OCI-LY7 (cell line): Measurements from ENCODE around the gene INHA. TPM values are rescaled to one million over a fixed set of nuclear protein-coding genes. Genes with fewer than 3 reads are reported as not detected.

Experiments used
- BruUV-seq: library from RNA; stranded (reverse); fragments of 400-500 nt; replicated peaks from 2 replicates; lab custom pipeline; 2021; lab: Mats Ljungman, UMichigan
- CTCF ChIA-PET: fragments of 300-600 bp; sonication (Branson Sonifier 250); formaldehyde crosslinking; loops from one replicate; lab custom pipeline; 2022; ENCODE audit warnings: antibody characterized with exemption; ENCODE audit not compliant: unreplicated experiment; lab: Charles Lee
- POLR2A ChIA-PET: fragments of 300-600 bp; sonication (Branson Sonifier 250); formaldehyde crosslinking; loops from one replicate; lab custom pipeline; 2022; ENCODE audit warnings: antibody characterized with exemption; lab: Charles Lee
- DNase-seq: peaks from one replicate; pipeline ENCODE4 v3.0.0-alpha.2; 2015; ENCODE audit warnings: low spot score
- H2AFZ ChIP-seq: fragments of 200-600 bp; sonication (generic), shearing (Covaris generic); 2 replicates; pipeline ENCODE4 v1.6.1; 2014; ENCODE audit warnings: mild to moderate bottlenecking, antibody characterized with exemption, low read length, moderate library complexity
- H3K27ac ChIP-seq: fragments of 200-600 bp; sonication (generic); 2 replicates; pipeline ENCODE4 v1.5.1; 2014; ENCODE audit warnings: mixed run types, low read depth, mild to moderate bottlenecking, moderate library complexity, low read length, inconsistent platforms; ENCODE audit not compliant: poor library complexity, severe bottlenecking
- H3K36me3 ChIP-seq: fragments of 200-600 bp; sonication (generic); 2 replicates; pipeline ENCODE4 v1.6.1; 2014; ENCODE audit warnings: mild to moderate bottlenecking, antibody characterized with exemption, low read length, moderate library complexity, mixed read lengths; ENCODE audit not compliant: insufficient read depth
- H3K4me1 ChIP-seq: fragments of 200-600 bp; sonication (generic); 2 replicates; pipeline ENCODE4 v1.5.1; 2014; ENCODE audit warnings: mild to moderate bottlenecking, low read length; ENCODE audit not compliant: insufficient read depth, poor library complexity, severe bottlenecking
- H3K4me2 ChIP-seq: fragments of 200-600 bp; sonication (generic); 2 replicates; pipeline ENCODE4 v1.6.1; 2014; ENCODE audit warnings: mild to moderate bottlenecking, low read length
- H3K4me3 ChIP-seq: fragments of 200-600 bp; sonication (generic); 2 replicates; pipeline ENCODE4 v1.5.1; 2014; ENCODE audit warnings: mild to moderate bottlenecking, low read depth, low read length; ENCODE audit not compliant: poor library complexity, severe bottlenecking
- H3K79me2 ChIP-seq: fragments of 200-600 bp; sonication (generic); 2 replicates; pipeline ENCODE4 v1.6.1; 2016; ENCODE audit warnings: low read depth, mild to moderate bottlenecking, low read length, moderate library complexity, mixed read lengths; ENCODE audit not compliant: insufficient read depth
- H3K9me2 ChIP-seq: fragments of 200-600 bp; sonication (generic); 2 replicates; pipeline ENCODE4 v1.6.1; 2016; ENCODE audit warnings: mild to moderate bottlenecking, low read length, mixed read lengths; ENCODE audit not compliant: insufficient read depth
- H3K9me3 ChIP-seq: fragments of 200-600 bp; sonication (generic); 2 replicates; pipeline ENCODE4 v1.6.1; 2014; ENCODE audit warnings: mild to moderate bottlenecking, mixed run types, low read length, mixed read lengths
- H4K20me1 ChIP-seq: fragments of 200-600 bp; sonication (generic); 2 replicates; pipeline ENCODE4 v1.6.1; 2014; ENCODE audit warnings: mild to moderate bottlenecking, antibody characterized with exemption, low read length, moderate library complexity, mixed read lengths; ENCODE audit not compliant: insufficient read depth
- CTCF ChIP-seq: fragments of 200-600 bp; sonication (generic); conservative IDR thresholded peaks from 2 replicates; pipeline ENCODE4 v1.5.1; 2014; ENCODE audit warnings: mild to moderate bottlenecking, antibody characterized with exemption, low read length, moderate library complexity, mixed read lengths
- EZH2phosphoT487 ChIP-seq: fragments of 200-600 bp; sonication (generic); IDR thresholded peaks from 2 replicates; pipeline ENCODE4 v1.6.1; 2018; ENCODE audit warnings: low read depth, borderline replicate concordance, mild to moderate bottlenecking, mixed run types, antibody characterized with exemption, low read length, moderate library complexity, mixed read lengths
- intact Hi-C: fragments of 100-400 bp; cut with micrococcal nuclease; formaldehyde crosslinking; loops from one replicate; pipeline ENCODE4 v1.10.0; 2022; ENCODE audit not compliant: unreplicated experiment
- total RNA-seq, 2 experiments: library from RNA; depleted of rRNA in 1 of 2; stranded (reverse); fragments of >200 nt in 1 of 2; shearing (Covaris generic) in 1 of 2; gene quantifications; 2 replicates each; pipeline ENCODE4 v1.2.3, GENCODE V29; 2014 to 2022

INHA gene
- total RNA-seq, 2 experiments from 2014 or later: not detected

GRCh38 chr2:219557320-219557719 is 14.8 kb upstream of the INHA start:
- no peaks in the 10 kb centered on the region for H3K9me2 ChIP-seq
- H3K36me3 ChIP-seq: no peaks in the 10 kb centered on the region
- no TSS peak for BruUV-seq
- DNase-seq: no peak
- intact Hi-C loops: no loop called here
- H4K20me1 ChIP-seq: no peaks in the 10 kb centered on the region
- CTCF ChIA-PET: no interaction called here
- no peak overlapping the region for H3K4me3 ChIP-seq
- POLR2A ChIA-PET: no interaction called here
- H3K79me2 ChIP-seq: no peaks in the 10 kb centered on the region
- no peak overlapping the region for H3K27ac ChIP-seq
- no peaks in the 10 kb centered on the region for H3K9me3 ChIP-seq
- TF ChIP-seq EZH2phosphoT487 (no peak), CTCF (no peak)
- H3K4me1 ChIP-seq: no peaks in the 10 kb centered on the region
- H3K4me2 ChIP-seq: no peak overlapping the region
- no peak overlapping the region for H2AFZ ChIP-seq

GRCh38 chr2:219557791-219558785 is 14.0 kb upstream of the INHA start:
- Histone ChIP-seq H3K9me3 (no peaks in the 10 kb centered on the region), H3K27ac (no peak overlapping the region), H2AFZ (no peak overlapping the region), H3K4me2 (no peak overlapping the region), H3K36me3 (no peaks in the 10 kb centered on the region), H3K9me2 (no peaks in the 10 kb centered on the region), H3K4me1 (no peaks in the 10 kb centered on the region), H3K79me2 (no peaks in the 10 kb centered on the region), H4K20me1 (no peaks in the 10 kb centered on the region), H3K4me3 (no peak overlapping the region)
- POLR2A ChIA-PET: no interaction called here
- no TSS peak for BruUV-seq
- CTCF ChIA-PET: interaction anchor here (0.6 kb wide), 1 partner anchor 97 kb away, joined by 3 read pairs; no protein-coding TSS in a partner anchor
- TF ChIP-seq EZH2phosphoT487 (no peak), CTCF (no peak)
- no peak for DNase-seq
- intact Hi-C loops: no loop called here
